ENCODE data around the gene ASIC3.
"Not testable (repeated sequence)": the region's sequence is repeated elsewhere in the genome, so short reads cannot be mapped to it uniquely, and the experiment has no call there.

The ASIC3 gene

DNA sequence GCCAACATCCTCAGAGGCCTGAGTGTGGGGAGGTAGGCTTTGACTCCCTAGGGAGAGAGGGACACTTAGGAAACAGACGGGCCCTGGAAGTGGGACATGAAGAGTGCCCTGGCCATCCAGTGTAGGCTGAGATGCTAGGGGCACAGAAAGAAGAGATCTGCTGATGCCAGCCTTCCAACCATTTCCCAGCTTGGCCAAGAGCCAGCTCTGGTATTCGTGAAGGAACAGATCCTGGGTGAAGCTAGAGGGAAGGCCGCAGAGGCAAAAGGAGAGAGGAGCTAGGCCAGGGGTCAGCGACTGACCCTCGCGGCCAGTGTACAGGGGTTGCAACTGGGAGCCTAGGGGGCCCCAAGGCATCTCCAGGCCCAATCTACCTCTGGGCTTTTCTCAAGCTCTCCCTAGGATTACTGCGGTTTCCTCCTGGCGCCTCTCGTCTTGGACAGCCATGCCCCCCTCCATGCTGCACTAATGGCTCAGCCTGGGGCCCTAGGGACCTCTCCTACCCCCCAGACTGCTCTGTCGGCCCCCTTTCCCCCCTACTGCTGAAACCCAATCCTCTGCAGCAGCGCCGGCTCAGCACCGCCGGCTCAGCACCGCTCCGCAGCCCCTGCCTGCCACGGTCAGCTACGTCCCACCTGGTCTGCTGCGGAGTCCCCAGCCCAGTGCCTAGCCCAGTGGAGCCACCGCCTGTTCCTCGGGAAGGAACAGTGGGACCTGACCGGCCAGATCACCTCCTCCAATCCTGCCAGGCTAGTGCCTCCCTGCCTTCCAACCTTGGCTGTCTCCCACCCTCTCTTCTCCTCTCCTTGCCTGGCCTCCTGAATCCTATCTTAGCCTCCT is at the start of gene ASIC3:
ASIC3 (plus strand) TSS at position 556 of the 840 bp plus-strand sequence. CDS start 355 bp downstream, outside the sequence.
- no peak for DNase-seq (ENCODE audit: low spot score)

DNA sequence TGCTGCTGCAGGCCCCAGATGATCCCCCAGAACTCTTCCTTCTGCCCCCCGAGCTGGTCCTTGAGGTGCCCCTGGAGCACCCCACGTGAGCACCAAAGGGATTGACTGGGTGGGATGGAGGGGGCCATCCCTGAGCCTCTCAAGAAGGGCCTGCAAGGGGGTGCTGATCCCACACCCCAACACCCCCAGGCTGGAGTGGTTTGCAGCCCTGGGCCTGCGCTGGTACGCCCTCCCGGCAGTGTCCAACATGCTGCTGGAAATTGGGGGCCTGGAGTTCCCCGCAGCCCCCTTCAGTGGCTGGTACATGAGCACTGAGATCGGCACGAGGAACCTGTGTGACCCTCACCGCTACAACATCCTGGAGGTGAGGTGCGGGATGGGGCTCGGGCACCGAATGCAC is 49.3 kb upstream of the ASIC3 start:
- DNase-seq (ENCODE audit: low spot score) = no peak

DNA sequence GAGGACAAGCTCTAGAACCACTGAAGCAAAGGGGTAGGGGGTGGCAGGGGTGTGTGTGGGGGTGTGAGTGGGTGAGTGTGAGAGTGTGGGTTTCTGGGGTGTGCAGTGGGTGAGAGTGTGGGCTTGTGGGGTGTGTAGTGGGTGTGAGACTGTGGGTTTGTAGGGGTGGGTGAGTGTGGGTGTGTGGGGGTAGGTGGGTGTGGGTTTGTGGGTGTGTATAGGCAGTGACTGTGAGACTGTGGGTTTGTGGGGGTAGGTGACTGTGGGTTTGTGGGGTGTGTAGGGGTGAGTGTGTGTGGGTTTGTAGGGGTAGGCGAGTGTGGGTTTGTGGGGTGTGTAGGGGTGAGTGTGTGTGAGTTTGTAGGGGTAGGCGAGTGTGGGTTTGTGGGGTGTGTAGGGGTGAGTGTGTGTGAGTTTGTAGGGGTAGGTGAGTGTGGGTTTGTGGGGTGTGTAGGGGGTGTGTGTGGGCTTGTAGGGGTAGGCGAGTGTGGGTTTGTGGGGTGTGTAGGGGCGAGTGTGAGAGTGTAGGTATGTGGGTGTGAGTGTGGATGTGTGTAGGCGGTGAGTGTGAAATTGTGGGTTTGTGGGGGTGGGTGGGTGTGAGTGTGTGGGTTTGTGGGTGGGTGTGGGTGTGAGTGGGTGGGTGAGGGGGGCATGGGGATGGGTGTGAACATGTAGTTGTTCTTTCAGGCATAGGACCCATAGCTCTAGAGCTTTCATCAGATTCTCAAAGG is 48.7 kb upstream of the ASIC3 start:
- no peak for DNase-seq (ENCODE audit: low spot score)

DNA sequence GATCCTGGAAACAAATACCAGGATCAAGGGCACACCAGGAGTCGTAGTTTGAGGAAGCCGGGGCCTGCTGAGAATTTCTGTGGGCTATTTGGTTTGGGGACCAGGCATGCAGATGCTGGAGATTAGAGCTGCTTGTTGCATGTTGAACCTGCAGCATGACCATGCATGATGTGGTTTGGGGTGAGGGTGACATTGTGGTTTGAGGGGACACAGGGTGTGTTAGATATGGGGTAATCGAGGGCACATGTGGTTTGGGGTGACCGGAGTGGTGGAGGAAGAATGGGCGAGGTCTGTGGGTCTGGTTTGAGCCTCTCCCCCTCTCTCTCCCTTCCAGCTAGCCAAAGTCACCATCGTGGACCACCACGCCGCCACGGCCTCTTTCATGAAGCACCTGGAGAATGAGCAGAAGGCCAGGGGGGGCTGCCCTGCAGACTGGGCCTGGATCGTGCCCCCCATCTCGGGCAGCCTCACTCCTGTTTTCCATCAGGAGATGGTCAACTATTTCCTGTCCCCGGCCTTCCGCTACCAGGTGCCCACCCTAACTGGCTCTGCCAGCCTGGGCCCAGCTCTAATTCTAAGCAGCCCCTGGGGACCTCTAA is 47.3 kb upstream of the ASIC3 start:
- no peak for DNase-seq (ENCODE audit: low spot score)

DNA sequence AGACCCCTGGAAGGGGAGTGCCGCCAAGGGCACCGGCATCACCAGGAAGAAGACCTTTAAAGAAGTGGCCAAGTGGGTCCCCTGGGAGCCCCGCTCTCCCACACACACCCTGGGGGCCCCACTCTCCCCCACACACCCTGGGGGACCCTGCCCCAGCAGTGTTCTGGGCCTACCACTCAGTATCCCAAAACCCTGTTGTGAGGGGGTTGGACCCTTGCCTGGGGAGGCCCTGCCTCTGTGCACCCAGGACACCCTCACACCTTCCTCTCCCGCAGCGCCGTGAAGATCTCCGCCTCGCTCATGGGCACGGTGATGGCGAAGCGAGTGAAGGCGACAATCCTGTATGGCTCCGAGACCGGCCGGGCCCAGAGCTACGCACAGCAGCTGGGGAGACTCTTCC is 46.8 kb upstream of the ASIC3 start:
- no peak for DNase-seq (ENCODE audit: low spot score)

DNA sequence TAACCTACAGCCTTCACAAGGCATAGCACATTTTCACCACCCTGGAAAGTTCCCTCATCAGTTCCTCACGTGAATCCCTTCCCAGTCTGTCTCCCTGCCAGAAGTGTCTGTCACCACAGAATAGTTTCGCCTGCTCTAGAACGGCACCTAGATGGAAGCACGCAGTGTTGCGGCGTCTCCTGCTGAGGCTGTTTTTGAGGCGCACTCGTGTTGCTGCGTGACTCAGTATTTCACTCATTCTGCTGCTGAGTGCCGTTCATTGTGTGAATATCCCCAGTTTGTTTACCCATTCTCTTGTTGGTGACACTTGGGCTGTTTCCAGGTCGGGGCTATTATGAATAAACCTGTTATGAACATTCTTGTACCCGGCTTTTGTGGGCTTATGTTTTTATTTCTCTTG is 44.8 kb upstream of the ASIC3 start:
- no peak for DNase-seq (ENCODE audit: low spot score)

DNA sequence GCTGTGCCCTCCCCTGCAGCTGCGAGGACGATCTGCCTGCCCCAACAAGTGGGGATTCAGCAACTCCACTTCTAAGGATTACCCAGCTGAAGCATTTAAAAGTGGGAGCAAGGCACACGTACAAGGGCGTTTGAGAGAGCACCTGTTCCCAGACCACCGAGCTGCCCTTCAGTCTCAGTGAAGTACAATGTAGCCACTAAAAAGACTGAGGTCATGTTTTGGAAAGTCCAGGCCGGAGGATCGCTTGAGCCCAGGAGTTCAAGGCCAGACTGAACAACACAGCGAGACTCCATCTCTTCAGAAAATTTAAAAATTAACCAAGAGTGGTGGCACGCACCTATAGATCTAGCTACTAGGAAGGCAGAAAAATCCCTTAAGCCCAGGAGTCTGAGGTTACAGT is 42.8 kb upstream of the ASIC3 start:
- DNase-seq (ENCODE audit: low spot score) = no peak

DNA sequence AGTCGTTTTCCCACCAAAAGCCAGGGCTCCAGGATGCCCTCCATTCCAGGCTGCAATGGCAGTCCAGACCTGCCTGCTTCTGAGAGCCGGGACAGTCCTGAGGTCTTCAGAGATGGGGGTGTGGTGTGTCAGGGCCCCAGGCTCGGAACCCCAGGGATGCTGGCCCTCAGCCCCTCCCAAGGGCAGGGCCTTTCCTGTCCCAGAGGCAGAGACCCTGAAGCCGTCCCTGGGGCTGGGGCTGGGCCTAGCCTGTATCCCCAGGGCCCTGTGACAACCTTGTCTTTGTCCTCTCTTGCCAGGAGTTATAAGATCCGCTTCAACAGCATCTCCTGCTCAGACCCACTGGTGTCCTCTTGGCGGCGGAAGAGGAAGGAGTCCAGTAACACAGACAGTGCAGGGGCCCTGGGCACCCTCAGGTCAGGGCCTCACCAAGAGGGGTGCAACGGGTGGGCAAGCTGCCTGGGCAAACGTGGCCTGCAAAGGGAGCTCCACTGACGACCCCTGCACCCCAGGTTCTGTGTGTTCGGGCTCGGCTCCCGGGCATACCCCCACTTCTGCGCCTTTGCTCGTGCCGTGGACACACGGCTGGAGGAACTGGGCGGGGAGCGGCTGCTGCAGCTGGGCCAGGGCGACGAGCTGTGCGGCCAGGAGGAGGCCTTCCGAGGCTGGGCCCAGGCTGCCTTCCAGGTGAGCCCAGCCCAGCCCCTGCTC is 41.6 kb upstream of the ASIC3 start:
- DNase-seq (ENCODE audit: low spot score) = peak; percentile 21

DNA sequence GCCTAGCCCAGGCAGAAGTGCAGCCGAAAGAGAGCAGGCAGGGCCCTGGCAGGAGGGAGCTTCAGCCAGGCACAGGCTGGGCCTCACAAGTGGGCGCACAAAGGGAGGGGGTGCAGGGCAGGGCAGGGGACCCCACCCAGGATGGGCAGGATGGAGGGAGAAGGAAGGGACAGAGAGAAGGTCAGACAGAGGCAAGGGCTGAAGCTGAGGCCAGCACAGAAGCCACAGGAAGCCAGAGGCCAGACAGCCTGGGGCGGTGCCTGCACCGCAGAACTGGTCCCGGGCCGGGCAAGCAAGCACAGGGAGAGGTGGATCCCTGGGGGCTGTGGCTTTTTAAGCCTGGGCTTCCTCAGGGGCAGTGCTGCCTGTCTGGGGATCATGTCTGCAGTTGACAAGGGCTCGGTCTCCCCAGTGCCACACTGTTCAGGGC is 40.8 kb upstream of the ASIC3 start:
- DNase-seq (ENCODE audit: low spot score) = no peak

DNA sequence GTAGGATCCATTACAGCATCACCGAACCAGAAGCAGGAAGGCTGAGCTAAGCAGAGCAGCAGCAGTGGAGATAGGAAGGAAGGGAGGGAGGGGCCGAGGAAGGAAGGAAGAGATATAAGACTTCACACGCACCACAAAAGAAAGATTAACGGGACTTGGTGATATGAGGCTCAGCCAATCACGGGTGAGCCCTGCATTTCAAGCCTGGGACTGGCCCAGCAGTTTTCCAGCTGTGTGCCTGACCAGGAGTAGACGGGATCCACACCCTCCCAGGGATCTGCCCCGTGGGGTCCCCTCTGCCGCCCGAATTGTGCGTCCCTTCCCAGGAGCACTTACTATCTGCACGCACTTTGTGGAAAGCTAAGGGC is 40.2 kb upstream of the ASIC3 start:
- DNase-seq (ENCODE audit: low spot score) = no peak

DNA sequence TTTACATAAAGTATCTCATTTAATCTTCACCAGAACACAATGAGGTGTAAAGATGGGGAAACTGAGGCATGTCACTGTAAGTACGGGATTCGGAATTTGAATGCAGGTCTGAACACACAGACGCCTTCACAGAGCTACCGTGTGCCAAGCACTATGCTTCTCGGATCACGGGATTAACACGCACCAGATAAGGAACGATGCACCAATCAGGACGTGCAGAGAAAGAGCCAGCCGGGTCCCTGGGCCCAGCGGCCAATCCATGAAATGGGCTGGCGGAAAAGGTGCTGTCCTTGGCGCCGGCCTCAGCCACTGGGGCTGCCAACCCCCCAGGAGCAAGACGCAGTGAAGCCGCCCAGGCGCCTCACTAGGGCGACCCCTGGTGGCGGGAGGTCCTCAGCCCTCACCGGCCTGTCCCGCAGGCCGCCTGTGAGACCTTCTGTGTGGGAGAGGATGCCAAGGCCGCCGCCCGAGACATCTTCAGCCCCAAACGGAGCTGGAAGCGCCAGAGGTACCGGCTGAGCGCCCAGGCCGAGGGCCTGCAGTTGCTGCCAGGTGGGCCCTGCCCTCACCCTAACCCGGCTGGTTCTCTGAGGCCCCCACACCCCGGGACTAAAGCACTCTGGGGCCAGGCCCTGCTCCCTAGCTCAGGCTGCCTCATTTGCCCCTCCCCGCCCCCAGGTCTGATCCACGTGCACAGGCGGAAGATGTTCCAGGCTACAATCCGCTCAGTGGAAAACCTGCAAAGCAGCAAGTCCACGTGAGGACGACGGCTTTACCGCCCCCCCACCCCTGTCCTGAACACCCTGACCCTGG is 39.6 kb upstream of the ASIC3 start:
- DNase-seq (ENCODE audit: low spot score) = peak; percentile 88

DNA sequence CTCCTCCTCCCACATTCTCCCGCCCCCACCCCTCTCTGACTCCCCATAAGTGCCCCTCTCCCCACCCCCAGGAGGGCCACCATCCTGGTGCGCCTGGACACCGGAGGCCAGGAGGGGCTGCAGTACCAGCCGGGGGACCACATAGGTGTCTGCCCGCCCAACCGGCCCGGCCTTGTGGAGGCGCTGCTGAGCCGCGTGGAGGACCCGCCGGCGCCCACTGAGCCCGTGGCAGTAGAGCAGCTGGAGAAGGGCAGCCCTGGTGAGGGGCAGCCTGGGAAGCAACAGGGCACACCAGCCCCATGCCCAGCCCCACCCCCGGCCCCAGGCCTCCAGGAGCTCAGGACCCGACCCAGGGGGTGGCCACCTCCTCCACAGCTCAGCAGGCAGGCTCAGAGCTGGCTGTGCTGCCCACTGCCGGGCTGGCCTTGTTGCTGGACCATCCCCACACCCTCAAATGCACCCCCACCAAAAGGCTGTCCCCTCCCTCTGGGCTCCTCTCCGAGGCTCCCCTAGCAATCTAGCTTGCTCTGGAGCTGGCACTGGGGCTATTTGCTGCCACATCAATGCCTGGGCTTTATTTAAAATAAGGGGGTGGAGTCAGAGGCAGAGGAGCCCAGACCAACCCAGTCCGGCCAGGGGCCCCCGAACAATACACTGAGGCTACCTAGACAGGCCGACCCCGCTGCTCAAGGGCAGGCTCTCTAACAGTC is 38.8 kb upstream of the ASIC3 start:
- no peak for DNase-seq (ENCODE audit: low spot score)

DNA sequence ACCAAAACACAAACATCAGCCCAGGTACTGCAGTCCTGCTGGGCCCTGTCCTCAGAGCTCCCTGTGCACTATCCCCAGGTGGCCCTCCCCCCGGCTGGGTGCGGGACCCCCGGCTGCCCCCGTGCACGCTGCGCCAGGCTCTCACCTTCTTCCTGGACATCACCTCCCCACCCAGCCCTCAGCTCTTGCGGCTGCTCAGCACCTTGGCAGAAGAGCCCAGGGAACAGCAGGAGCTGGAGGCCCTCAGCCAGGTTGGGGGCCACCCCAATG is 38.4 kb upstream of the ASIC3 start:
- DNase-seq (ENCODE audit: low spot score) = no peak

DNA sequence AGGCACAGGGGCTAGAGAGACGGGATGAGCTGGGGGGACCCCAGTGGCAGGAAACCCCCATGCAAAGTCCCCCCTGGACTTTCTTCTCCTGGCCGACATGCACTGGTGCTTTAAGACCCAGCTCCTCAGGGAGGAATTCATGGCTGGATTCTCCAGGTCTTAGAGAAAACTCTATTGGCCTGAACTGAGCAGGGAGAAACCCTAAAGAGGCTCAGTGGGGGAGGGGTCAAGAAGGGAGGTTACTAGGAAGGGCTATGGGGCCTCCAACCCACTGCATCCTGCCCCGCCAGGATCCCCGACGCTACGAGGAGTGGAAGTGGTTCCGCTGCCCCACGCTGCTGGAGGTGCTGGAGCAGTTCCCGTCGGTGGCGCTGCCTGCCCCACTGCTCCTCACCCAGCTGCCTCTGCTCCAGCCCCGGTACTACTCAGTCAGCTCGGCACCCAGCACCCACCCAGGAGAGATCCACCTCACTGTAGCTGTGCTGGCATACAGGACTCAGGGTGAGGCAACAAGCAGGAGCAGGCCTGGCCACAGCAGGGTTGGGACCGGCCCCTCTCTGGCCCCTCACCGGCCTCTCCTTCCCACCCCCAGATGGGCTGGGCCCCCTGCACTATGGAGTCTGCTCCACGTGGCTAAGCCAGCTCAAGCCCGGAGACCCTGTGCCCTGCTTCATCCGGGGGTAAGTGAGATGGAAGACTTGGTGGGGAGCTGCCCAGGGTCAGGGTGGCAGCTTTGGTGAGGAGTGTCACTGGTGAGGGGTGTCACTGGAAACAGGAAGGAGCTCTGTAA is 37.8 kb upstream of the ASIC3 start:
- no peak for DNase-seq (ENCODE audit: low spot score)

DNA sequence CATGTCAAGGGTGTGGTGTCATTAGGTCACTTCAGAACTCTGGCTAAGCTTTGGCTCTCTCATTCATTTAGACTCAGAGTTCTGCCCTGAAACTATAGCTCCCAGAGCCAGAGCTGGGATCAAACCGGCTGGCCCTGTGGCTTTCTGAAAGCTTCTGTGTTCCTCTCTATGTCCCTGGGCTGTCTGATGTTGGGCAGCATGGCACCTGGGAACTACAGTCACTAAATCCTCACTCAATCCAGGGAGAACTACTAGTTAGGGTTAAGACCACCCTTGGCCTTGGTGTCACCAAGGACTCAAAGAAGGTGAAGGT is 37.3 kb upstream of the ASIC3 start:
- DNase-seq (ENCODE audit: low spot score) = no peak

DNA sequence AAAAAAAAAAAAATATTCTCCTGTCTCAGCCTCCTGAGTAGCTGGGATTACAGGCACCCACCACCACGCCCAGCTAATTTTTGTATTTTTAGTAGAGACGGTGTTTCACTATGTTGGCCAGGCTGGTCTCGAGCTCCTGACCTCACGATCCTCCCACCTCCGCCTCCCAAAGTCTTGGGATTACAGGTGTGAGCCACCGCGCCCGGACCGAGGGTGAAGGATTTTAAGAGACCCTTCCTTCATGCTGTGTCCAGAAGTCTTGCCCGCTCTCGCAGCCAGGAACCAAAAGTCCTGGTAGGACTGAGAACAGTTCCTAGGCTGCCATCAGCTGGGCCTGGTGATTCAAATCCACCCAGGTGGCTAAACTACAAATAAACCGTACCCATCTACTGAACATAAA is 36.7 kb upstream of the ASIC3 start:
- DNase-seq (ENCODE audit: low spot score) = not testable (repeated sequence)

DNA sequence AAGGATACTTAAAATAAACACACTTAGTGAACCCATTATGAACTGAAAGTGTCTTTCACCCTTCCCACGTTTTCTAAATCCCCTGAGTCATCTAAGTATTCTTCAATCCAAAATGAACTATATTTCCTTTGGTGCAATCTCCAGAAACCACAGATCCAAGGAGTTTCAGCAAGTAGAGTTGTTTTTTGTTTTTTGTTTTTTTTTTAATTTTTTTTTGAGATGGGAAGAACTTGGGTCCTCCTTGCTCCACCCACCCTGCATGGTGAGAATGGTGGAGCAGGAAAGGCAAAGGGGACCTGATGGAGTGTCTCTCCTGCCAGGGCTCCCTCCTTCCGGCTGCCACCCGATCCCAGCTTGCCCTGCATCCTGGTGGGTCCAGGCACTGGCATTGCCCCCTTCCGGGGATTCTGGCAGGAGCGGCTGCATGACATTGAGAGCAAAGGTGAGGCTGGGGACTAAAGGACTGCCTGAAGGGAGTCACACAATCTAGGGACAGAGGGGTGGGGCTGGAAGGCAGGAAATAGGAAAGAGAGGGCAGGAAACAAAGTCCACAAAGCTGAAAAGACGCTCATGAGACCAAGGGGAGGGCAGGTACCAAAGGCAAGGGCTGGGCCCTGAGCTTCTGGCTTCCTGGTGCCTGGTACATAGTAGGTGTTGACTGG is 36.2 kb upstream of the ASIC3 start:
- DNase-seq (ENCODE audit: low spot score) = no peak

DNA sequence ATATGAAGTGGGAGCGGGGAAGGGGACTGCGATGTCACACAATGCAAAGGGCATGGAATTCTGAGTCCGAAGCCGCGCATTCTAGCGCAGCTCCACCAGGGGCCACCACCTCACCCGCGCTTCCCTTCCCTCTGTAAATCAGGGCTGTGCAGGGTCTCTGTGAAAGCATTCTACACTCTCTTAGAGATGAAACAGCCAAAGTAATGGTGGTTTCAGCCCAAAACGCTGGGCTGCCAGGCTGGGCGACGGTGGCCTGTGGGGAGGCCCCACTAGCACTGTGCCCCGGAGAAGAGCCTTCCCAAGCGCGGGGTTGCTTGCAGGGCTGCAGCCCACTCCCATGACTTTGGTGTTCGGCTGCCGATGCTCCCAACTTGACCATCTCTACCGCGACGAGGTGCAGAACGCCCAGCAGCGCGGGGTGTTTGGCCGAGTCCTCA is 35.4 kb upstream of the ASIC3 start:
- DNase-seq (ENCODE audit: low spot score) = peak; percentile 82

DNA sequence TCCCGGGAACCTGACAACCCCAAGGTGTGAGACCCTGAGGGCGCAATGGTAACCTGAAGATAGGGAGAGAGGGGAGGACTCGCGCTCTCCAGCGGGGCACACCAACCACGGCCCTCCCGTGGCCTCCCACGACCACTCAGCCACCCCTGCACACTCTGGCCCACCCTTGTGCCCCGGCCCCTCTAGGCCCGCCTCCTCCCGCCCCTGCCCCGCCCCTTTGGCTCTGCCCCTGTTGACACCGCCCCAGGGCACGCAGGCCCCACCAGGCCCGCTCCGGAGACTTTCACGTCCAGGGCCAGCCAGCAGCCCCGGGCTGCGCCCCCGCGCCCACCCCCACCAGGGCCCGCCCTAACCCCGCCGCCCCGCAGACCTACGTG is 35.0 kb upstream of the ASIC3 start:
- no peak for DNase-seq (ENCODE audit: low spot score)
